D721Med (cell line): ENCODE results near the gene PLXNA1.

Experiments used
- DNase-seq: peaks from one replicate; pipeline ENCODE4 v3.0.0; 2011; ENCODE audit warnings: low spot score; ENCODE audit not compliant: insufficient read length
- FAIRE-seq: peaks from 2 replicates; lab custom pipeline; 2011; peaks lifted over from hg19 to GRCh38; lab: Jason Lieb, UNC
- CTCF ChIP-seq: IDR thresholded peaks from 2 replicates; pipeline ENCODE4 v1.5.1; 2012; ENCODE audit warnings: mild to moderate bottlenecking, control low read depth; ENCODE audit not compliant: insufficient read depth; ENCODE audit errors: missing control alignments

The PLXNA1 gene

GRCh38 chr3:126945171-126945721 lies 37.7 kb upstream of the PLXNA1 start:
- no peak for FAIRE-seq
- DNase-seq, result no peak
- no peak for TF ChIP-seq CTCF

GRCh38 chr3:126945891-126946290 lies 37.0 kb upstream of the PLXNA1 start:
- DNase-seq (no peak), FAIRE-seq (no peak)
- no peak for TF ChIP-seq CTCF

GRCh38 chr3:126946405-126946804 lies 36.5 kb upstream of the PLXNA1 start:
- DNase-seq (no peak), FAIRE-seq (no peak)
- TF ChIP-seq CTCF, result no peak

- no peak for TF ChIP-seq CTCF
- DNase-seq, result no peak
- no peak for FAIRE-seq
These were observed 35.5 kb upstream of the PLXNA1 start for GRCh38 chr3:126947429-126947828.

- DNase-seq (no peak), FAIRE-seq (no peak)
- TF ChIP-seq CTCF, result no peak
These were observed 33.9 kb upstream of the PLXNA1 start for GRCh38 chr3:126948980-126949535.

GRCh38 chr3:126951561-126951960 lies 31.4 kb upstream of the PLXNA1 start:
- no peak for TF ChIP-seq CTCF
- DNase-seq (no peak), FAIRE-seq (no peak)

- DNase-seq, result no peak
- FAIRE-seq, result no peak
- TF ChIP-seq CTCF, result no peak
These were observed 30.5 kb upstream of the PLXNA1 start for GRCh38 chr3:126952261-126952982.
